Neuronal stem cell (in vitro differentiated cells): ENCODE results near the gene REXO5.
"Not testable (repeated sequence)": the region's sequence is repeated elsewhere in the genome, so short reads cannot be mapped to it uniquely, and the experiment has no call there.

Experiments used
- DNase-seq: peaks from one replicate; pipeline ENCODE4 v3.0.0-alpha.2; 2013; ENCODE audit warnings: low spot score
- H2AFZ ChIP-seq: one replicate; pipeline ENCODE4 v1.6.1; 2013; ENCODE audit warnings: mild to moderate bottlenecking, low read length, inconsistent platforms
- H2AK5ac ChIP-seq: 2 replicates; pipeline ENCODE4 v1.6.1; 2013; ENCODE audit warnings: low read depth, mild to moderate bottlenecking, inconsistent platforms, low read length, moderate library complexity, mixed read lengths
- H2BK120ac ChIP-seq: 2 replicates; pipeline ENCODE4 v1.6.1; 2013; ENCODE audit warnings: low read depth, mild to moderate bottlenecking, inconsistent platforms, low read length, moderate library complexity, mixed read lengths
- H2BK12ac ChIP-seq: one replicate; pipeline ENCODE4 v1.6.1; 2013; ENCODE audit warnings: low read length, inconsistent platforms
- H2BK15ac ChIP-seq: 2 replicates; pipeline ENCODE4 v1.6.1; 2013; ENCODE audit warnings: mild to moderate bottlenecking, low read length, inconsistent platforms, mixed read lengths
- H2BK5ac ChIP-seq: one replicate; pipeline ENCODE4 v1.6.1; 2013; ENCODE audit warnings: inconsistent platforms, mild to moderate bottlenecking, low read length, moderate library complexity
- H3K14ac ChIP-seq: one replicate; pipeline ENCODE4 v1.6.1; 2013; ENCODE audit warnings: low read length, inconsistent platforms
- H3K18ac ChIP-seq: 2 replicates; pipeline ENCODE4 v1.6.1; 2013; ENCODE audit warnings: low read length, inconsistent platforms
- H3K23ac ChIP-seq: 2 replicates; pipeline ENCODE4 v1.6.1; 2013; ENCODE audit warnings: low read depth, mild to moderate bottlenecking, mixed read lengths, low read length, inconsistent platforms; ENCODE audit not compliant: poor library complexity
- H3K27ac ChIP-seq: replicated peaks from 3 replicates; pipeline ENCODE4 v1.5.1; 2013; ENCODE audit warnings: low read length, inconsistent platforms
- H3K27me3 ChIP-seq, 3 experiments: 2 replicates each; pipeline ENCODE4 v1.6.1; 2013; ENCODE audit warnings: low read length in 3 of 3, mild to moderate bottlenecking in 2 of 3, inconsistent platforms in 1 of 3, low read depth in 1 of 3, mixed read lengths in 1 of 3, moderate library complexity in 1 of 3; ENCODE audit not compliant: control insufficient read depth in 3 of 3, insufficient read depth in 3 of 3
- H3K36me3 ChIP-seq, 2 donors: replicated peaks in 1 of 2; 2 replicates each; pipeline ENCODE4 v1.6.1; 2013; ENCODE audit warnings: low read length in 2 of 2; ENCODE audit not compliant: control insufficient read depth in 2 of 2, insufficient read depth in 2 of 2
- H3K4ac ChIP-seq: 2 replicates; pipeline ENCODE4 v1.6.1; 2013; ENCODE audit warnings: inconsistent platforms, mild to moderate bottlenecking, low read length, moderate library complexity
- H3K4me1 ChIP-seq, 2 donors: 1 replicate in 1 of 2; 2 replicates in 1 of 2; pipeline ENCODE4 v1.6.1; 2013; ENCODE audit warnings: low read length in 2 of 2, low read depth in 1 of 2; ENCODE audit not compliant: control insufficient read depth in 2 of 2, insufficient read depth in 1 of 2
- H3K4me2 ChIP-seq: one replicate; pipeline ENCODE4 v1.6.1; 2013; ENCODE audit warnings: mild to moderate bottlenecking, low read length, inconsistent platforms; ENCODE audit not compliant: insufficient read depth, poor library complexity, severe bottlenecking
- H3K4me3 ChIP-seq, 2 donors: 2 replicates each; pipeline ENCODE4 v1.5.1; 2013; ENCODE audit warnings: low read length in 2 of 2, mild to moderate bottlenecking in 2 of 2, inconsistent platforms in 1 of 2, moderate library complexity in 1 of 2
- H3K79me1 ChIP-seq: one replicate; pipeline ENCODE4 v1.6.1; 2013; ENCODE audit warnings: low read depth, mild to moderate bottlenecking, inconsistent platforms, low read length, moderate library complexity
- H3K9ac ChIP-seq: one replicate; pipeline ENCODE4 v1.6.1; 2013; ENCODE audit warnings: mild to moderate bottlenecking, low read depth, low read length, inconsistent platforms; ENCODE audit not compliant: poor library complexity
- H3K9me3 ChIP-seq, 2 donors: replicated peaks in 1 of 2; 2 replicates each; pipeline versions ENCODE3 to v1.6.1; 2013; ENCODE audit warnings: low read length in 2 of 2, mild to moderate bottlenecking in 2 of 2, inconsistent platforms in 1 of 2, low read depth in 1 of 2, mixed read lengths in 1 of 2, moderate library complexity in 1 of 2; ENCODE audit not compliant: control insufficient read depth in 2 of 2, insufficient read depth in 1 of 2
- H4K8ac ChIP-seq: one replicate; pipeline ENCODE4 v1.6.1; 2013; ENCODE audit warnings: low read depth, mild to moderate bottlenecking, inconsistent platforms, low read length, moderate library complexity
- H4K91ac ChIP-seq: one replicate; pipeline ENCODE4 v1.6.1; 2013; ENCODE audit warnings: low read length, low read depth, mild to moderate bottlenecking, inconsistent platforms; ENCODE audit not compliant: poor library complexity
- WGBS, 2 donors: extraction: QIAGEN DNeasy Blood & Tissue Kit; methylation state at CpG; one replicate each; pipeline ENCODE4 v1.1.7; 2013; ENCODE audit warnings: missing lambda C conversion rate in 2 of 2, mixed read lengths in 1 of 2; ENCODE audit not compliant: insufficient read length in 2 of 2, insufficient replicate concordance in 1 of 2; ENCODE audit errors: extremely low coverage in 2 of 2; 5-methylcytosine and 5-hydroxymethylcytosine counted together

Gene REXO5

GRCh38 chr16:20762404-20763123, 43.8 kb upstream of the REXO5 start:
- Histone ChIP-seq H2AK5ac (no peak overlapping the region), H3K14ac (no peak overlapping the region), H3K23ac (no peak overlapping the region), H3K4me1 (peaks cover 0 to 1% of the 10 kb centered on the region in 2 donors), H2BK120ac (no peak overlapping the region), H3K9ac (no peak overlapping the region), H3K4me3 (no peak overlapping the region), H2BK12ac (no peak overlapping the region), H3K4ac (no peak overlapping the region), H3K27me3 (no peaks in the 10 kb centered on the region), H2BK15ac (no peak overlapping the region), H3K4me2 (no peak overlapping the region), H2AFZ (no peak overlapping the region), H3K79me1 (peaks cover 2% of the 10 kb centered on the region), H3K27ac (no peak overlapping the region), H4K8ac (no peak overlapping the region), H3K9me3 (peaks cover 1 to 13% of the 10 kb centered on the region in 2 donors), H2BK5ac (no peak overlapping the region), H4K91ac (no peak overlapping the region), H3K36me3 (no peaks in the 10 kb centered on the region), H3K18ac (no peak overlapping the region)
- WGBS, 2 donors: no CpG with 5 or more reads among the region's 3 CpGs
- no peak for DNase-seq

- no CpG with 5 or more reads among the region's 10 CpGs for WGBS, 2 donors
- Histone ChIP-seq H3K4me3 (peak within 1 kb of the TSS in 1 of 2 donors; percentile 25), H3K4me2 (no peak within 1 kb of the TSS)
These were observed 42.7 kb upstream of the REXO5 start, which contains the start of gene ACSM3 for GRCh38 chr16:20763461-20764232. Gene ACSM3, plus strand, starts transcription at chr16:20764014. Its CDS starts 6,021 bp downstream, at chr16:20770035.

GRCh38 chr16:20764448-20764847, 41.9 kb upstream of the REXO5 start:
- H2BK15ac ChIP-seq, H3K36me3 ChIP-seq, H3K27me3 ChIP-seq, H3K23ac ChIP-seq, H2BK120ac ChIP-seq, H3K79me1 ChIP-seq, H3K9ac ChIP-seq, H3K27ac ChIP-seq, H2BK5ac ChIP-seq, H3K4me2 ChIP-seq, H2AK5ac ChIP-seq, H3K4me3 ChIP-seq, H3K18ac ChIP-seq, H2AFZ ChIP-seq, H3K4ac ChIP-seq, H4K91ac ChIP-seq, DNase-seq, H2BK12ac ChIP-seq, H3K4me1 ChIP-seq, H3K14ac ChIP-seq, H4K8ac ChIP-seq: not testable (repeated sequence)
- peaks cover 1 to 13% of the 10 kb centered on the region in 2 donors for H3K9me3 ChIP-seq
- WGBS, 2 donors: no CpG with 5 or more reads among the region's 1 CpG

More at GRCh38 chr16:20763461-20764232, 42.7 kb upstream of the REXO5 start, which contains the start of gene ACSM3:
- H3K18ac ChIP-seq: no peak within 1 kb of the TSS
- no peak within 1 kb of the TSS for H3K4ac ChIP-seq
- H3K9me3 ChIP-seq: peaks cover 1 to 13% of the 10 kb centered on the region in 2 donors
- peak within 1 kb of the TSS; percentile 91 for H2AFZ ChIP-seq
- H3K4me1 ChIP-seq: peaks cover 0 to 1% of the 10 kb centered on the region in 2 donors
- no peak within 1 kb of the TSS for H3K14ac ChIP-seq
- H2BK15ac ChIP-seq: no peak within 1 kb of the TSS
- H3K9ac ChIP-seq: no peak within 1 kb of the TSS
- peak; percentile 5 for DNase-seq
- no peak within 1 kb of the TSS for H2BK5ac ChIP-seq
- peaks cover 2% of the 10 kb centered on the region for H3K79me1 ChIP-seq
- H2BK12ac ChIP-seq: no peak within 1 kb of the TSS
- H3K23ac ChIP-seq: no peak within 1 kb of the TSS
- no peak within 1 kb of the TSS for H4K8ac ChIP-seq
- H2AK5ac ChIP-seq: no peak within 1 kb of the TSS
- H4K91ac ChIP-seq: no peak within 1 kb of the TSS
- H2BK120ac ChIP-seq: no peak within 1 kb of the TSS
- no peaks in the 10 kb centered on the region for H3K27me3 ChIP-seq
- H3K36me3 ChIP-seq: no peaks in the 10 kb centered on the region
- H3K27ac ChIP-seq: no peak within 1 kb of the TSS

GRCh38 chr16:20765732-20766131, 40.6 kb upstream of the REXO5 start:
- Histone ChIP-seq H3K4ac (no peak overlapping the region), H2BK120ac (no peak overlapping the region), H2AK5ac (no peak overlapping the region), H2BK5ac (no peak overlapping the region), H3K18ac (no peak overlapping the region), H3K14ac (no peak overlapping the region), H3K4me1 (peaks cover 0 to 1% of the 10 kb centered on the region in 2 donors), H2AFZ (no peak overlapping the region), H3K9ac (no peak overlapping the region), H3K27me3 (no peaks in the 10 kb centered on the region), H3K4me3 (no peak overlapping the region), H3K23ac (no peak overlapping the region), H3K79me1 (peaks cover 2% of the 10 kb centered on the region), H3K9me3 (peaks cover 1 to 13% of the 10 kb centered on the region in 2 donors), H3K27ac (no peak overlapping the region), H4K91ac (no peak overlapping the region), H3K4me2 (no peak overlapping the region), H4K8ac (no peak overlapping the region), H3K36me3 (no peaks in the 10 kb centered on the region), H2BK15ac (no peak overlapping the region), H2BK12ac (no peak overlapping the region)
- no peak for DNase-seq
- WGBS, 2 donors: no CpG with 5 or more reads among the region's 2 CpGs
